GM19328 (cell line): ENCODE results near the gene FAM163B.

ENCODE experiments used
- ATAC-seq: cut with Tn5 transposase; IDR thresholded peaks from one replicate; pipeline ENCODE4 v1.9.1; 2021; ENCODE audit warnings: mild to moderate bottlenecking, moderate library complexity; ENCODE audit not compliant: unreplicated experiment

FAM163B gene

DNA sequence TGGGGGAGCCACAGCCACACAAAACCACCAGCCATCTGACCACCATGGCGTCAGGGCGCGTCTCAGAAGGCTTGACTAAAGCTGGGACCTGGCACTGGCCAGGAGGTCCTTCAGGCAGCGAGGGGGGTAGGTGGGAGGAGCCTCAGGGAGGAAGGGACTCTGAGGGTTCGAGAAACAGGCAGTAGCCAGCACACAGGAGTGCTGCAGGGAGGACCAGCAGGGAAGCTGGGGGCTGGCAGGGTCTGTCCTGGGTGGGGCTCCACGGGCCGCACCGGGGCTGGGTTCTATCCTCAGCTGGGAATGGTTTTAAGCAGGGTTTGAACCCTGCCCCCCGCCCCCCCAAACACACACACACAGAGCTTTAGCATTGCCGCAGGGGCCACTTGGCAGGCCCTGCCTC is 7.4 kb downstream of the FAM163B start:
- ATAC-seq, result no peak

DNA sequence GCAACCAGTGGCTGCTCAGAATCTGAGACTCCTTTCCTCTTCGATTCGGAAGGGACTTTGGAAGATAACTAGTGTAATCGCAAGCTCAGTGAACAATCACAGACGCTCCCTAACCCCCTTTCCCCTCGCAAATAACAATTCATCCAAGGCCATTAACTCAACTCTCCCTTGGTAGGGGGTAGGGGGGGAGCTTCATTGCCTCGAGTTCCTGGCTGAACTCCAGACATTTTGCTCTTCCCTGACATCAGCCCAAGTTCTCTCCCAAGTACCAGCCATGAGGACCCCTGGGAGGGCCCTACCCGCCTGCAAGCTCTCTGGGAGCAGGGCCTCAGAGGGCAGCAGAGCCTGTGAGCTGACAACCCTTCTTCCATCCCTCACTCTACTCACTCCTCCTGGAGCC is 8.4 kb downstream of the FAM163B start:
- ATAC-seq, result no peak

DNA sequence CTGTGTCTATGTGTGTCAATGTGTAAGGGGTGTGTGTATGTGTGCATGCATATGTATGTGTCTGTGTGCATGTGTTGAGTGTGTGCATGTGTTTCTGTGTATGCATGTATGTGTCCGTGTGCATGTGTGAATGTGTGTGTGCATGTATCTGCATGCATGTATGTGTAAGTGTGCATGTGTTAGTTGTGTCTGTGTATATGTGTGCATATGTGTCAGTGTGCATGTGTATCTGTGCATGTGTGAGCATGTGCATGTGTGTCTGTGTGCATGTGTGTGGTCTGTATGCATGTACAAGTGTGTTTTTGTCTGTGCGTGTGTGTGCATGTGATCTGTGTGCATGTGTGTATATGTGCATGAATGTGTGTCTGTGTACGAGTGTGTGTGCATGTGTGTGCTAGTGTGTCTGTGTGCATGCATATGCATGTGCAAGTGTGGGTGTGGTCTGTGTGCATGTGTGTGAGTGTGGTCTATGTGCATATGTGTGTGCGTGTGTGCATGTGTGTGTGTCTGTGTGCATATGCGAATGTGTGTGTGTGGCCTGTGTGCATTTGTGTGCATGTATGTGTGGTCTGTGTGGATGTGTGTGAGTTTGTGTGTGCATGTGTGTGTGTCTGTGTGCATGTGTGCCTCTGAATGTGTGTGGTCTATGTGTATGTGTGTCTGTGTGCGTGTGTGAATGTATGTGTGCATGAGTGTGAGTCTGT is 9.6 kb downstream of the FAM163B start:
- ATAC-seq, result no peak

DNA sequence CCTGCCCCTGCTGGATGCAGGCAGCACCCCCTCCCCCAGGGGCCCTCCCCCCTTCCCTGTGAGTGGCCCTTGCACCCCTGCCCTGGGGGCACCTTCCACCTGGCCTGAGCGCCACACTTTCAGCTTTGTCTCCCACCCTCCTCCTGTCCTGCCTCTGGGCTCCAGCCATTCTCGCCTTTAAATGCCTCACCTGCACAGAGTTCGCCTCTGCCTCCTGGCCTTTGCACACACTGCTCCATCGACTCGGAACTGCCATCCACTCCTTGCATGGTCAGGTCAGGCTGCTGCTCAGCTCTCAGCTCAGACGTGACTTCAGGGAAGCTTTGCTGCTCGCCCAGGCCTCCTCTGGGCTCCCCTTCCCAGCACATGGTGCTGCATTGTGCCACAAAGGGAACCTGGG is 10.2 kb downstream of the FAM163B start:
- no peak for ATAC-seq

DNA sequence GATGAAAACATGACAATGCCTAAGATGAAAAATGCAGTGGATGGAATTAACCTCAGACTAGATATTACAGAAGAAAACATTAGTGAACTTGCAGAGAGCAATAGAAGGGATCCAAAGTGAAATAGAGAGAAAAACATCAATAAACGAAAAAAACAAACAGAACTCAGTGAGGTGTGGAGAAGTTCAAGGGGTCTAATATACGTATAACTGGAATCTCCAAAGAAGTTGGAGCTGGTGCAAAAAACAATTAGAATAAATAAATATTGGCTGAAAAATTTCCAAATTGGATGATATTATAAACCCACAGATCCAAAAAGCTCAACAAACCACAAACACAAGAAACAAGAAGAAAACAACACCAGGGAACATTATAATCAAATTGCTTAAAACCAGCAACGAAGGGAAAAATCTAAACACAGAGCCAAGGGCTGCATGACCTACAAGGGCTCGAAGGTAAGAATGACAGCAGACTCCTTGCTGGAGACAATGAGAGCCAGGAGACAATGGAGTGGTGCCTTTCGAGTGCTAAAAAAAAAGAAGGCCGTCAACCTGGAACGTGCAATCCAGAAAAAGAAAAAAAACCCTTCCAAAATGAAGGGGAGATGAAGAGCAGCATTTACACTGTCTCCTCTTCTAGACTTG is 11.8 kb downstream of the FAM163B start:
- ATAC-seq, result no peak

DNA sequence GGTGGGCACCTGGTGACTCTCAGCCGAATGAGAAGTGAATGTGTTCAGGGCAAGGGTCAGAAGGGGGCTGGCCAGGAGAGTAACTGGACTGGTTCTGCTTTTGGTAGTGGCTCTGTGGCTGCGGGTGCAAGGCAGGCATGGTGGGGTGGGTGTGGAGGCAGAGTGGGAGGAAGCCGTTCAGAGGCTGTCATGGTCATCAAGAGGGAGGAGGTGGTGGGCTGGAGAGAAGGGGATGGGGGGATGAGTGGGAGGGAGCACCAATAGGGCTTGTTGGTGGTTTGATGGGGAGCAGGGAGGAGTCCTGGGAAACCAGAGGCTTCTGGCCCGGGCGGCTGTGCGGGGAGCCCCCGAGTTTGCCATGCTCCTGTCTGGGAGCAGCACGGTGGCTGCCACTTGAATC is 13.3 kb downstream of the FAM163B start:
- ATAC-seq, result no peak

DNA sequence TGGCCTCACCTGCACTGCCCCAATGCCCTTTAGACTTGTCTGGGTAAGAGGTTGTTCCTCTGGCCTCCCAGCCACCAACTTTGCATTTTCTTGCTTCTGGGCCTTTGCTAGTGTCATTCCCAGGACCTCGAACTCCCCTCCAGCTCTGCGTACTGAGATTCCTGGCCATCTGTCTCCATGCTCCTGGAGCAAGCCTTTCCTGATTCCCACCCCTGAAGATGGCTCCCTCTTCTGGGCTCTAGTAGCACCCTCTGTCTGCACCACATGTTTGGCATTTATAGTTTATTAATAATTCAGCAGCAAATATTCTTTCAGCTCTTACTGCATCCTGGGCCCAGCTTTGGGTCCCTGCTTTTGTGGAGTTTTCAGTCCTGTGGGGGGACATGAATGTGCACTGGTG is 14.9 kb downstream of the FAM163B start:
- no peak for ATAC-seq

DNA sequence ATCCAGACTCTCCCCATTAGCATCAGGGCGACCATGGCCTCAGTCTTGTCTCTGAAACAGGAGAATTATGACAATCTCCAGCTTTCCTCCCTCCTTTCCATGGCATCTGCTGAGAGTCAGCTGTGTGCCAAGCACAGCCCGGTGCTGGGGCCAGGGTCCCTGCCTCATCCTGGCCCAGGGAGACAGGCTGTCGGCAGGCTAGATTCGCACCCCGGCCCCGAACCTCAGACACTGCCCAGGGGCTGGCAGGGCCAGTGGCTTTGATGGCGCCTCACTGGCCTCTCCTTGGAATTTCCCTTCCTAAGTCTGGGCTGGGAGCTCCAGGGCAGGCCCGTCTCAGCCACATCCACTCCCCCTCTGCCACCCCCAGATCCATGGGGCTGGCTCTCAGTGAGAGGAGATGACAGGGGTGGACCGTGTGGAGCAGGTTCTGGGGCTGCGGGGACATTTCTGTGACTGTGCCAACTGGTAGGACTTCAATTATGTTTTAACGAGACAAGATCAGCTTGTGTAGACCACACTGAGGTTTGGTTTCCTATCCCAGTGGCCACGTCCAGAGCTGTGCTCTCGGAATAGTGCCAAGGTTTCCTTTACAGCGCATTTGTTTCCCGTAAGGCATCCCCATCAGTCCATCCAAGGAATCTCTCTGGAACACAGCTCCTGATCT is 15.5 kb downstream of the FAM163B start:
- no peak for ATAC-seq

DNA sequence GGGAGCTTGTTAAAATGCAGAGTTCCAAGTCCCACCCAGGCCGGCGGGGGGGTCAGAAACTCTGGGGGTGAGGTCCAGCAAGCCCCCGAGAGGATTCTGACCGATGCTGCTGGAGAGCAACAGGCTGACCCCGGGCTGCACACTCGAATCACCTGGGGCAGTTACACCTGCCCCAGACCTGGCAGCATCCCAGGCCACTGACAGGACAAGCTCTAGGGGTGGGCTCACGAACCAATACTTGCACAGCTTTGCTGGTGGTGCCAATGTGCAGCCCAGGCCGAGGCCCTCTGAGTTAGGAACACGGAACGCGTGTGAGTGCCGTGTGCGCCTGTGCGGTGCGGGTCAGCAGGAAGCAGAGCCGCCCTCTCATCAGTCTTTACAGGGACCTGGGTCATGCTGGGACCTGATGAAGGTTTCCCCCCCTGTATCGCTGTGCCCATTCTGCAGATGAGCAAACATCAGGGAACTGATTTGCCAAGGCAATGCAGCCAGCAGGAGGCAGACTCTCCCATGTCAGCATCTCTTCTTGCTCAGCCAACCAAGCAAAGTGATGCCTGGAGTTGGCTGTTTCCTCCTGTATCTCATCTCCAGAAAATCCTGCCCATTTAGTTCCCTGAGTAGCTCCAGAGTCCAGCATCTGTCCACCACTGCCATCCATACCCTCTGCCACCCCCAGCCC is 16.3 kb downstream of the FAM163B start:
- no peak for ATAC-seq

DNA sequence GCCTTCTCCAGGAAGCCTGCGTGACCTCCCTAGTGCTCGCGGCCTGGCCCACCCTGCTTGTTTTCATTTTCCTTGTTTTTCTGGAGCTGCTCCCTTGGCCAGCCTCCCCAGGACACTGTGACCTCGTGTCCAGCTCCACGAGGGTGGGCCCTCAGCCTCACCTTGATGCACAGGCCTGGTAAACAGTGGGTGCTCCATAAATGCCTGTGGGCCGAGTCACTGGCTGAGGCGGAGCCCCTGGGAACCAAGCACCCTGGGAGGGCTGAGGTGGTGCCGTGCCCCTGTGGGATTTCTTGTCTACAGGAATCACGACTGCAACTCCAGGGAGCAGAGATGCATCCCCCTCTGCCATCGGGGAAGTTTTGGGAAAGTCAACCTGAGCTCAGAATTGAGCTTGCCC is 17.2 kb downstream of the FAM163B start:
- no peak for ATAC-seq

DNA sequence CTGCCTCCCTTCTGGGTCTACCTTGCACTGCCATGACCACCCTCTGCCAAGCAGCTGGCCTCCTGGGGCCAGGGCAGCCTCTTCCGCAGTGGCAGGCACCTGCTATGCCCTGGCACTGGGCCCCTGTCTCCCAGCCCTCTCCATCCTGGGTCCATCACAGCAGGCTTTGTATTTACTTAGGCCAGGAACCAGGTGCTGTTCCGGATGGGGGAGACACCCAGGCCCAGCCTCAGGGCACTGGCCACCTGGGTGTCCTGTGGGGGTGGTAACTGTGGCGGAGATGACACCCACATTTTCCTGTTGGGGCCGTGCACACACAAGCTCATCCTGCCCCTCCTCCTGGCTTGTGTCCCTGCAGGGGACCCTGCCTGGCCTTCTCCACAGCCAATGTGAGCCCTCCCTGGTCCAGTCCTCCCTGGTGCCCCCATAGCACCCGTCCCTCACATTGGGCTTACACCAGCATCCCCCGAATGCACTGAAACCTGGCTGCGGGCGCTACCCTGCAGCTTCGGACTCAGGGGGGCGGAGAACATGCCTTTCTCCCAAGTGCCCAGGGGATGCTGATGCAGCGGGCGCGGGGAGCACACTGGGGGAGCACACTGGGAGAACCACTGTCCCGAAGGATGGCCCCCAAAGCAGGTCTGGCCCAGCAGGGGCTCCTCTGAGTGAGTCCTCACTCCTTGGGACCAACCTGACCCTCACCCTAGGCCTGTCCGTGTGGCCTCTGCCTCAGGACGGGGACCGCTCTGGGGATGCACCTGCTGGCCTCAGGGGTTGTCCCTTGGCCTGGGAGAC is 17.9 kb downstream of the FAM163B start:
- ATAC-seq, result no peak

DNA sequence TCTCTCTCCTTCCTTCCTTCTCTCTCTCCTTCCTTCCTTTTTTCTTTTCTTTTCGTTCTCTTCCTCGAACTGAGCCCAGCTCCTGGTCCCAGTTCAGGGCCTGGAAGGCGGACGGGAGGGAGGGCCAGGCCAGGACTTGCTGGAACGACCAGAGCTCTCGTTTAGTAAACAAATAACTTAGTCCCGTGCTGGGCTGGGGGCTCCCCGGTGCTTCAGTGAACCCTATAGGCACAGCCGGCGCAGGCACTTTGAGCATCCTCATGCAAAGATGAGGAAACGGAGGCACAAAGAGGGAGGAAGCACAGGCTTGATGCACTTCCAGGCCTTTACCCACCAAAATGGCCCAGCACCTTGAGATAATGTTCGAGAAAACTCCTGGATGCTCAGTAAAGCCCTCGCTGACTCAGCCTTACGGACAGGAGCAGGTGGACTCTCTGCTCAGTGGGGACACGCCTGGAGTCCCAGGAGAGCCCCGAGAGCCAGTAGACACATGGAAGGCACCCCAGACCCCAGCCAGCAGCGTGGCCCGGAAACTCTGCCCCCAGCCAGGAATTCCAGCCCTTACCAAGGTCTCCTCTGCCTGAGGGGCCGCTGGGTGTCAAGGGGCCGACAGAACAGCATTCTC is 18.8 kb downstream of the FAM163B start:
- no peak for ATAC-seq

DNA sequence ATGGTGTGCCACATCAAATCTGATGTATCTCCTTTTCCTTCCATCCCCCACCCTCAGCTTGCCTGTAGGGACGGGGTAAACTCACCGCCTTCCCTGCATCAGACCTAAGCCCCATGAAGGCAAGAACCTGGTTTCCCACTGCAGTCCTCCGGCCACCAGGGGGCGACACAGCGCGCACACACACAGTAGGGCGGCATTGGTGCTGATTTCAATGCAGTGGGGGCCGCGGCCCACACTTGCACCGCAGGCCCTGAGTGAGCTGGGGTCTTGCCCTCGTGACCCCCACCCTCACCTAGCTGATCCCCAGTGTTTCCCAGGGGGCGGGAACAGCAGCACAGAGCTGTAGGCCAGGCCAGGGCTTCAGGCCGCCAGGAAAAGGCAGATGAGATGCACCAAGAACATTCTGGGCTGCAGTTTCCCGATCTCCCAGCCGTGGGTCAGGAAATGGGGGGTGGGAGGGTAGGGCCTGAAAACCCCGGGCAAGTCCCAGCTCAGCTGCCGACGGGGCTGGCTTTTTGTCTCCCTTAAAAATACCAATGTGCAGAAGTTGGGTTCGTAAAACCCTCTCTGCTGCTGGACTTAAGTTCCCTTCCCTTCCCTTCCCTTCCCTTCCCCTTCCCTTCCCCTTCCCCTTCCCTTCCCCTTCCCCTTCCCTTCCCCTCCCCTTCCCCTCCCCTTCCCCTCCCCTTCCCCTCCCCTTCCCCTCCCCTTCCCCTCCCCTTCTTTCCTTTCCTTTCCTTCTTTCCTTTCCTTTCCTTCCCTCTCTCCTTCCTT is 19.5 kb downstream of the FAM163B start:
- ATAC-seq, result no peak

DNA sequence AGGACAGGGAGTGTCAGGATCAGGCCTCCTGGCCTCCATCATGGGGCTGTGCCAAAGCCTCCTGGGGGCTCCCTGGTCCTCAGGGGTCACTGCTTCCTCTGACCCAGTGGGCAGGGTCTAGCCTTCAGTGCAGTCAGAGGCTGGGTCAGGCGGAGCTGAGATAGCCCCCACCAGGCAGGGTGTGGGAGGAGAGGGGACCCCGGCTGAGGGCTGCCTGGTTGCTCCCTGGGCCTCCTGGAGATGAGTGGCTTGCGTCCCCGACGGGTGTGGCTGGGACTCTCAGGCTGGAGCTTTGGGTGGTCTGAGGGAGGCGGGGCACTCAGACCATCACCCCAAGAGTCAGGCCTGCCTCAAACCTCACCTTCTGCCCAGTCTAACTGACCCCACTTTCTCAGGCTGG is 21.7 kb downstream of the FAM163B start:
- no peak for ATAC-seq

DNA sequence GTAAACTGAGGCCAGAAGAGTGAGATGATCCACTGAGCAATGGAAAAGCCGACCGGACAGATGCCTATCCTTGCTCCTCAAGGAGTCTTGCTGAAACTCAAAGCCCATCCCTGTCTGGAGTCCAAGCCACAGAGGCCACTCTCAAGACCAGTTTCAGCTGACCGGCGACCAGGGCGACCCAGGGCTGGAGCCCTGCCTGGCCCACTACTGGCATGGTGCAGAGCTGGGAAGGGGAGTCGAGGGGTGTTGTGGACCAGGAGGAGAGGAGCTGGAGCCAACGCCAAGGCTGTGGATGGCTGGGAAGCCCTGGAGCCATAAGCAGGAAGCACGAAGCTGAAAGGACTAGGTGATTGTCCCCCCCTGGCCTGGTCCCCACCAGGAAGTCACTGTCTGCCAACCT is 22.1 kb downstream of the FAM163B start:
- ATAC-seq, result no peak

DNA sequence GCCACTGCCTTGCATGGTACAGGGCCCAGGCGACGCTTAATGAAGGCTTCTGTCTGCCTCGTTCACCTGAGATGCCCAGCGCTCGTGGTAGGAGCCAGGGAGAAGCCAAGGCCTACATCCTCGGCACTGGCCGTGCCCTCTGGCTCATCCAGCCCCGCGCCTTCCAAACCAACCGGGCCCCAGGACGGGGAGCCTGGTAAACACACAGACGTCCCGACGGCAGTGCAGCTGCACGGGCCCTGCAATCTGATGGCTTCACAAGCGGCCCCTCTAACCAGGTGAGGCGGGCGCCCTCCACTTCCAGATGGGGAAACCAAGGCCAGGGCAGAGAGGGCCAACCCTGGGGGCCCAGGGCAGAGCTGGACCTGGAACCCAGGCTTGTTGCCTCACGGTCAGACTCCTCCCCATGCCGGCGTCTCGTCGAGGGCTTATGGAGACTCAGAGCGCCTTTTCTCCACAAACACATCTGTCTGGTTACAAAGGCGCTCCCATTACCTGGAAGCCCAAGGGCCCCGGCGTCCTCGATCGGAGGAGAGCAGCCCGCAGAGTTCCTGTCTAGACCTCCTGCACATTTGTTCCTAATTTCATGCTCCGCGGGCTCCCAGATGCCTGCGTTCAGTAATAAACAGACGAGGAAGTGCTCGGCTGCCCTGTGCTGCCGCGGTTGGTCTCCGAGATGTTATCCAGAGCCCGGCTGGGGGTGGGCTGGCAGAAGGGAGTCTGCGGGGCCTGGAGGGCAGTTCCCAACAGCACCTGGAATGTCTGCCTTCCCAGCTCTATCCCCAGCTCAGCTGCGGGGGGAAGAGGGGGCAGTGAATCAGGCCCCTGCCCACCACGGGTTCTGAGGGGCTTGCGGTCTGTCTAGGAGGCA is 23.5 kb downstream of the FAM163B start:
- ATAC-seq, result no peak

DNA sequence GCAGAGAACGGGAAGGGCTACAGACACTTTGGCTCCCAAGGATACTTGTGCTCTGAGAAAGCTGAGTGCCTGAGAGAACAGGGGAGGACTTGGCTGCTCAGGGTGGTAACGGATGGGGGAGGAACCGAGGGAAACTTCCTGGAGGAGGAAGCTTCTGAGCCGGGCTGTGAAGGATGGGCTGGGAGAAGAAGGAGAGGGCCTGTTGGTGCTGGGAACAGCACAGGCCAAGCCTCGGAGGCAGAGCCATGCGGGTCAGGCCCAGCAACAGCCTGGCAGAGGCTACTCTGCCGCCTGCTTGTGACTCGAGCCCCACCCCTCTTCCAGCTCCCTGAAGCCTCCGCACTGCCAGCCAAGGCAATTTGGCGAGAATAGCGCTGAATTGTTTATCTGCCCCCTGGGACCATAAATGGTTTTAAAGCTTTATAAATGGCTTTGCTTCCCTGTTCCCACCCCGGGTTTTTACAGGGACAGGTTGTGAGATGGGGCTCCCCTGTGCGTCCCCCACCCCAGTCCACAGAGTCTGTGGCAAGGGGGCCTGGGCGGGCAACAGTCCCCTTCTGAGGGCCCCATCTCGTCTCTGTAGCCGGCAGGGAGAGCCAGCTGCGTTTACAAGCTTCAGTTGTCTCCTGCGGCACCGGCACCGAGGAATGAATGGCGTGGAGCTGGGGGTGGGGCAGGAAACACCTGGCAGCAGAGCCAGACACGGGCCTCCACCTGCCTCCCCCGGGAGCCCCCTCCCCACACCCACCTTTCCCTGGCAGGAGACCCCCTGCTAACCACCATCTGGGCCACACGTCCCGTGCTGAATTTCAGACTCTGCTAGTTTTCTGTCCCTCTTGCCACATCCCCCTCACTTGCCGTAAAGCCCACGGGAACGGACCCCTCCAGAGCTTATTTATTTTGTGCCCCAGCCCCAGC is 24.4 kb downstream of the FAM163B start:
- no peak for ATAC-seq

DNA sequence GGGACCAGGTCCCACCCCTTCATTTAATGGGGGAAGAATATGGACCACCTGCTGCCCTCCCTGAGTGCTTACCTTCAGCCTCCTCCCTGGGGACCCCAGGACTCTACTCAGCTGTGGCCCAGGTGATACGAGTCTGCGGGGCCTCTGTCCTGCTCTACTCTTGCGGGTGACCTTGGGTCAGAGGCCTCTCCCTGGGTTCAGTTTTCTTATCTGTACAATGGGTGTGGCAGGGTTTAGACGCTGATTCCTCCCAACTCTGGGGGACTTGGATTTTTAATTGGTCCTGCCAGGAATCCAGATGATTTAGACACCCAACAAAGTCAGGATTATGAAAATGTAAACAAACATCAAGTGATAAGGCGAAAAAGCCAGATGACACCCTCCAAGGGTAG is 25.0 kb downstream of the FAM163B start:
- ATAC-seq, result no peak
